PC-3 (cell line): ENCODE measurements around the gene RASSF5. TPM values are rescaled to one million over a fixed set of nuclear protein-coding genes. Genes with fewer than 3 reads are reported as not detected.

Experiments used
- ATAC-seq: fragments of 200-7000 bp; cut with Tn5 transposase; 2 replicates; pipeline ENCODE4 v1.9.1; 2020; ENCODE audit warnings: mild to moderate bottlenecking, moderate library complexity
- BruUV-seq: library from RNA; stranded (reverse); fragments of 400-500 nt; replicated peaks from 2 replicates; lab custom pipeline; 2021; lab: Mats Ljungman, UMichigan
- CTCF ChIA-PET: fragments of 300-600 bp; sonication (Branson Sonifier 250); formaldehyde crosslinking; loops from one replicate; lab custom pipeline; 2022; ENCODE audit warnings: antibody characterized with exemption; lab: Charles Lee
- POLR2A ChIA-PET: fragments of 300-600 bp; sonication (Branson Sonifier 250); formaldehyde crosslinking; loops from one replicate; lab custom pipeline; 2022; ENCODE audit warnings: antibody characterized with exemption; ENCODE audit not compliant: unreplicated experiment; lab: Charles Lee
- DNase-seq: peaks from one replicate; pipeline ENCODE4 v3.0.0-alpha.2; 2015
- H2AFZ ChIP-seq: fragments of 300-600 bp; sonication (generic); 2 replicates; pipeline ENCODE4 v1.6.0; 2016; ENCODE audit warnings: antibody characterized with exemption, low read length
- H3F3A ChIP-seq: fragments of 300-600 bp; sonication (generic); one replicate; pipeline ENCODE4 v1.6.0; 2017; ENCODE audit warnings: antibody characterized with exemption, low read length, control low read depth, mild to moderate bottlenecking; ENCODE audit not compliant: unreplicated experiment
- H3K27ac ChIP-seq: fragments of 300-600 bp; sonication (generic); 2 replicates; pipeline ENCODE4 v1.5.1; 2016; ENCODE audit warnings: mild to moderate bottlenecking, low read length
- H3K27me3 ChIP-seq: fragments of 300-600 bp; sonication (generic); 2 replicates; pipeline ENCODE4 v1.6.1; 2016; ENCODE audit warnings: low read length, mixed read lengths
- H3K36me3 ChIP-seq: fragments of 300-600 bp; sonication (generic); 2 replicates; pipeline ENCODE4 v1.6.1; 2016; ENCODE audit warnings: low read depth, mixed run types, low read length, mixed read lengths
- H3K4me1 ChIP-seq: fragments of 300-600 bp; sonication (generic); 2 replicates; pipeline ENCODE4 v1.5.1; 2016; ENCODE audit warnings: low read length; ENCODE audit not compliant: insufficient read depth
- H3K4me2 ChIP-seq: fragments of 300-600 bp; sonication (generic); 2 replicates; pipeline ENCODE4 v1.6.0; 2016; ENCODE audit warnings: low read length
- H3K4me3 ChIP-seq: fragments of 300-600 bp; sonication (generic); 2 replicates; pipeline ENCODE4 v1.5.1; 2016; ENCODE audit warnings: mild to moderate bottlenecking, low read length, mixed read lengths
- H3K79me2 ChIP-seq: fragments of 300-600 bp; sonication (generic); 2 replicates; pipeline ENCODE4 v1.6.1; 2017; ENCODE audit warnings: low read length, mixed read lengths
- H3K9ac ChIP-seq: fragments of 300-600 bp; sonication (generic); 2 replicates; pipeline ENCODE4 v1.6.0; 2016; ENCODE audit warnings: mild to moderate bottlenecking, low read length
- H3K9me2 ChIP-seq: fragments of 300-600 bp; sonication (generic); replicated peaks from 2 replicates; pipeline ENCODE4 v1.6.1; 2016; ENCODE audit warnings: mixed run types, low read length, mixed read lengths
- H3K9me3 ChIP-seq: fragments of 300-600 bp; sonication (generic); 2 replicates; pipeline ENCODE4 v1.6.1; 2016; ENCODE audit warnings: low read length, mixed read lengths
- H4K20me1 ChIP-seq: fragments of 300-600 bp; sonication (generic); 2 replicates; pipeline ENCODE4 v1.6.1; 2016; ENCODE audit warnings: low read length, mixed read lengths
- CTCF ChIP-seq: fragments of 300-600 bp; sonication (generic); conservative IDR thresholded peaks from 2 replicates; pipeline ENCODE4 v1.5.1; 2017; ENCODE audit warnings: antibody characterized with exemption, low read depth, mild to moderate bottlenecking, low read length
- EZH2 ChIP-seq: fragments of 300-600 bp; sonication (generic); IDR thresholded peaks from one replicate; pipeline ENCODE4 v1.6.1; 2017; ENCODE audit warnings: antibody characterized with exemption, mild to moderate bottlenecking, low read length; ENCODE audit not compliant: unreplicated experiment
- EZH2phosphoT487 ChIP-seq: fragments of 300-600 bp; sonication (generic); IDR thresholded peaks from 2 replicates; pipeline ENCODE4 v1.6.1; 2018; ENCODE audit warnings: mild to moderate bottlenecking, antibody characterized with exemption, low read length, borderline replicate concordance
- intact Hi-C: fragments of 100-400 bp; cut with micrococcal nuclease; formaldehyde crosslinking; loops from 2 replicates; pipeline ENCODE4 v1.9.0; 2023
- total RNA-seq: library from RNA; depleted of rRNA; stranded (reverse); fragments of >200 nt; gene quantifications from 2 replicates; pipeline ENCODE4 v1.2.3, GENCODE V29; 2014

Gene RASSF5
- total RNA-seq, 1 experiment from 2014 or later: 15.5 TPM

GRCh38 chr1:206634365-206635079 lies 127.2 kb downstream of the RASSF5 start:
- Histone ChIP-seq H3K4me3 (peak overlapping the region; percentile 85), H3F3A (no peaks in the 10 kb centered on the region), H3K9me3 (no peaks in the 10 kb centered on the region), H3K36me3 (no peaks in the 10 kb centered on the region), H3K4me2 (peak overlapping the region; percentile 89), H3K27me3 (no peaks in the 10 kb centered on the region), H3K4me1 (peaks cover 21% of the 10 kb centered on the region), H3K27ac (peak overlapping the region; percentile 54), H3K9me2 (no peaks in the 10 kb centered on the region), H2AFZ (peak overlapping the region; percentile 95), H3K79me2 (0 out of 2 replicates have a peak, but pooled peaks cover 3% of the 10 kb centered on the region), H4K20me1 (no peaks in the 10 kb centered on the region), H3K9ac (peak overlapping the region; percentile 71)
- ChIA-PET POLR2A (interaction anchor here (0.5 to 1.2 kb wide), 10 partner anchors 18 to 400 kb away, joined by 3 to 9 read pairs (median 4); partner anchors contain the start of genes C1orf116 and EIF2D), CTCF (interaction anchor here (0.6 to 4.8 kb wide), 7 partner anchors 22 to 1273 kb away, joined by 3 to 71 read pairs (median 4); partner anchors contain the start of gene EIF2D)
- DNase-seq (peak; percentile 100), ATAC-seq (peak; percentile 48)
- peak; percentile 99 for TF ChIP-seq CTCF
- TF ChIP-seq EZH2phosphoT487: no peak
- intact Hi-C loops: loop anchor here (1.0 to 10.0 kb wide), 9 partner anchors 22 to 420 kb away; partner anchors contain the start of genes EIF2D, MAPKAPK2, PFKFB2 and YOD1
- BruUV-seq: TSS peak; percentile 99

GRCh38 chr1:206635080-206635977 lies 128.0 kb downstream of the RASSF5 start, which contains the start of gene DYRK3:
Gene DYRK3 (plus strand): TSS chr1:206635536. CDS start chr1:206635704, 168 bp downstream.
- TF ChIP-seq EZH2phosphoT487 (no peak), CTCF (no peak), EZH2 (no peak)
- no TSS peak for BruUV-seq

More at GRCh38 chr1:206635080-206635977, 128.0 kb downstream of the RASSF5 start, which contains the start of gene DYRK3:
- Histone ChIP-seq H3K4me2 (peak within 1 kb of the TSS; percentile 89), H3F3A (no peaks in the 10 kb centered on the region), H3K27me3 (no peaks in the 10 kb centered on the region), H3K27ac (peak within 1 kb of the TSS; percentile 54), H3K36me3 (no peaks in the 10 kb centered on the region), H2AFZ (peak within 1 kb of the TSS; percentile 95), H3K9ac (peak within 1 kb of the TSS; percentile 71), H3K9me3 (no peaks in the 10 kb centered on the region), H3K79me2 (0 out of 2 replicates have a peak, but pooled peaks cover 3% of the 10 kb centered on the region), H3K4me1 (peaks cover 21% of the 10 kb centered on the region), H3K4me3 (peak within 1 kb of the TSS; percentile 85), H3K9me2 (no peaks in the 10 kb centered on the region), H4K20me1 (no peaks in the 10 kb centered on the region)
- ATAC-seq: peak; percentile 82
- DNase-seq: peak; percentile 98
- intact Hi-C loops: loop anchor here (2.0 to 10.0 kb wide), 6 partner anchors 23 to 419 kb away; partner anchors contain the start of genes EIF2D, PFKFB2 and YOD1
- CTCF ChIA-PET: interaction anchor here (0.6 to 4.8 kb wide), 9 partner anchors 23 to 1272 kb away, joined by 3 to 71 read pairs (median 3); partner anchors contain the start of gene EIF2D
- POLR2A ChIA-PET: interaction anchor here (0.5 to 1.2 kb wide), 16 partner anchors 12 to 399 kb away, joined by 3 to 18 read pairs (median 4); partner anchors contain the start of genes C1orf116, EIF2D and IL10
